Kidney epithelial cell (primary cell): ENCODE results near the gene ATRIP. TPM values are rescaled to one million over a fixed set of nuclear protein-coding genes. Genes with fewer than 3 reads are reported as not detected.
A peak's percentile ranks its signal among the peaks of the same experiment; 100 is the strongest.
"Not testable (repeated sequence)": the region's sequence is repeated elsewhere in the genome, so short reads cannot be mapped to it uniquely, and the experiment has no call there.

Experiments used
- DNase-seq: peaks from one replicate; pipeline ENCODE4 v3.0.0-alpha.2; 2010; ENCODE audit warnings: low read depth
- H3K27me3 ChIP-seq: 2 replicates; pipeline ENCODE4 v1.6.0; 2011; ENCODE audit warnings: low read length; ENCODE audit not compliant: control insufficient read depth, insufficient read depth
- H3K36me3 ChIP-seq: 2 replicates; pipeline ENCODE4 v1.5.1; 2011; ENCODE audit warnings: low read length; ENCODE audit not compliant: control insufficient read depth, insufficient read depth
- H3K4me3 ChIP-seq: 2 replicates; pipeline ENCODE4 v1.5.1; 2011; ENCODE audit warnings: low read depth, mild to moderate bottlenecking, control low read depth, low read length
- CTCF ChIP-seq: IDR thresholded peaks from 2 replicates; pipeline ENCODE4 v1.5.1; 2011; ENCODE audit warnings: mild to moderate bottlenecking, moderate library complexity, low read length, control low read depth, inconsistent platforms; ENCODE audit not compliant: insufficient read depth, poor library complexity, severe bottlenecking
- total RNA-seq: library from RNA; depleted of rRNA; stranded (reverse); fragments of >200 nt; gene quantifications from 2 replicates; pipeline ENCODE4 v1.2.3, GENCODE V29; 2015

The ATRIP gene
- total RNA-seq, 1 donor from 2014 or later, result 5.7 TPM

GRCh38 chr3:48469046-48469915, 22.7 kb downstream of the ATRIP start:
- no peak for TF ChIP-seq CTCF
- no peak for DNase-seq
- Histone ChIP-seq H3K36me3 (no peaks in the 10 kb centered on the region), H3K4me3 (no peak overlapping the region), H3K27me3 (no peaks in the 10 kb centered on the region)

- Histone ChIP-seq H3K4me3 (no peak overlapping the region), H3K36me3 (no peaks in the 10 kb centered on the region), H3K27me3 (no peaks in the 10 kb centered on the region)
- DNase-seq, result no peak
- TF ChIP-seq CTCF, result no peak
These were observed 23.7 kb downstream of the ATRIP start for GRCh38 chr3:48470286-48470685.

GRCh38 chr3:48472673-48472922, 26.1 kb downstream of the ATRIP start:
- Histone ChIP-seq H3K4me3 (peak overlapping the region; percentile 69), H3K36me3 (no peaks in the 10 kb centered on the region), H3K27me3 (no peaks in the 10 kb centered on the region)
- no peak for TF ChIP-seq CTCF
- DNase-seq, result no peak

GRCh38 chr3:48472923-48473616, 26.5 kb downstream of the ATRIP start:
- H3K4me3 ChIP-seq, result peak overlapping the region; percentile 69
- no peaks in the 10 kb centered on the region for H3K36me3 ChIP-seq
- DNase-seq, result peak; percentile 69
- peak; percentile 28 for TF ChIP-seq CTCF
- no peaks in the 10 kb centered on the region for H3K27me3 ChIP-seq

- Histone ChIP-seq H3K36me3 (no peaks in the 10 kb centered on the region), H3K27me3 (no peaks in the 10 kb centered on the region), H3K4me3 (no peak overlapping the region)
- no peak for TF ChIP-seq CTCF
- DNase-seq, result no peak
These were observed 27.0 kb downstream of the ATRIP start for GRCh38 chr3:48473617-48473952.

GRCh38 chr3:48474031-48474430, 27.5 kb downstream of the ATRIP start:
- DNase-seq, H3K36me3 ChIP-seq, H3K27me3 ChIP-seq, H3K4me3 ChIP-seq: not testable (repeated sequence)
